GM21390 (cell line): ENCODE measurements around the gene FLT4.

Experiments
- ATAC-seq: cut with Tn5 transposase; IDR thresholded peaks from one replicate; pipeline ENCODE4 v1.9.1; 2021; ENCODE audit not compliant: unreplicated experiment

Gene FLT4

GRCh38 chr5:180594311-180595045 is 54.9 kb downstream of the FLT4 start:
- no peak for ATAC-seq

DNA sequence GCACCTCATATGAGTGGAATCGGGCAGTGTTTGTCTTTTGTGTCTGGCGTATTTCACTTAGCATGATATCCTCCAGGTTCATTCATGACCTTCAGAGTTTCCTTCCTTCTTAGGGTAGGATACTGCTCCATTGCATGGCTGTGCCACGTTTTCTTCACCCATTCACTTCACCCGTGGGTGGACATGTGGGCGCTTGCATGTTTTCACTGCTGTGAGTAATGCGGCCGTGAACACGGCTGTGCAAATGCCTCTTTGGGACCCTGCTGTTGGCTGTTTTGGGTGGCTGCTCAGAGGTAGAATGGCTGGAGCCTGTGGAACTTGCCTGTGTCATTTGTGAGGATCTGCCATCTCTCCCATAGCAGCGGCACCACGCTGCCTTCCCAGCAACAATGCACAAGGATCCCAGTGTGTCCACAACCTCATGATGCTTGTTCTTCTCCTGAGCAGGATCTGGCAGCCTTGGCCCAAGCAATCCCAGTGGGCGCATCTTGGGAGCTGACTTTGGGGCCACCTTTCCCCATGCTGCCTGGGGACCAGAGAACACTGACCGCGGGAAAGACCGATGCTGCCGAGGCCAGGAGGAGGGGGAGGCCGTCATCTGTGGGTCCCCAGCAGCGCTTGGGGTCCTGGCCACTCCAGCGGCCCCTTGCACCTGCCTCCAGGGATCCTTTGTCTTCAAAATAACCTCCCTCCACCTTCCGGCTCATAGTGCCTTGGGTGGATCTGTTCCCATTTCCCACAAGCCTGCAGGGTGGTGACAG is 55.8 kb downstream of the FLT4 start:
- ATAC-seq = no peak

- no peak for ATAC-seq
Measured at GRCh38 chr5:180592176-180592575, 57.2 kb downstream of the FLT4 start.

DNA sequence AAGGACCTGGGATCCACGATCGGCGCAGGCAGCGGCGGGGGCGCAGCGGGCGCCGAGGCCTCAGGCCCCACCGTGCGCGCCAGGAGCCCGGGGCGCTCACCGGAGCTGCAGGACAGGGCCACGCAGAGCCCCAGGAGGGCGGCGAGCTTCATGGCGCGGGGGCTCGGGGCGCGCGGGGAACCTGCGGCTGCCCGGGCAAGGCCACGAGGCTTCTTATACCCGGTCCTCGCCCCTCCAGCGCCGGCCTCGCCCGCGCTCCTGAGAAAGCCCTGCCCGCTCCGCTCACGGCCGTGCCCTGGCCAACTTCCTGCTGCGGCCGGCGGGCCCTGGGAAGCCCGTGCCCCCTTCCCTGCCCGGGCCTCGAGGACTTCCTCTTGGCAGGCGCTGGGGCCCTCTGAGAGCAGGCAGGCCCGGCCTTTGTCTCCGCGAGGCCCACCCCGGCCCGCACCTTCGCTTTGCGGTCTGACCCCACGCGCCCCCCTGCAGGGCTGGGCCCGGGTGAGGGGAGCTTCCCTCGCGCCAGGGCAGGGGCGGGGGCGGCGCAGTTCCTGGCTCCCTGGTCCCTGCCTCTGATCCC is 58.0 kb downstream of the FLT4 start, which contains the start of gene SCGB3A1:
TSS of gene SCGB3A1 (minus strand) at position 189 of the 577 bp plus-strand sequence. CDS start at position 152, 37 bp downstream.
- ATAC-seq = no peak

DNA sequence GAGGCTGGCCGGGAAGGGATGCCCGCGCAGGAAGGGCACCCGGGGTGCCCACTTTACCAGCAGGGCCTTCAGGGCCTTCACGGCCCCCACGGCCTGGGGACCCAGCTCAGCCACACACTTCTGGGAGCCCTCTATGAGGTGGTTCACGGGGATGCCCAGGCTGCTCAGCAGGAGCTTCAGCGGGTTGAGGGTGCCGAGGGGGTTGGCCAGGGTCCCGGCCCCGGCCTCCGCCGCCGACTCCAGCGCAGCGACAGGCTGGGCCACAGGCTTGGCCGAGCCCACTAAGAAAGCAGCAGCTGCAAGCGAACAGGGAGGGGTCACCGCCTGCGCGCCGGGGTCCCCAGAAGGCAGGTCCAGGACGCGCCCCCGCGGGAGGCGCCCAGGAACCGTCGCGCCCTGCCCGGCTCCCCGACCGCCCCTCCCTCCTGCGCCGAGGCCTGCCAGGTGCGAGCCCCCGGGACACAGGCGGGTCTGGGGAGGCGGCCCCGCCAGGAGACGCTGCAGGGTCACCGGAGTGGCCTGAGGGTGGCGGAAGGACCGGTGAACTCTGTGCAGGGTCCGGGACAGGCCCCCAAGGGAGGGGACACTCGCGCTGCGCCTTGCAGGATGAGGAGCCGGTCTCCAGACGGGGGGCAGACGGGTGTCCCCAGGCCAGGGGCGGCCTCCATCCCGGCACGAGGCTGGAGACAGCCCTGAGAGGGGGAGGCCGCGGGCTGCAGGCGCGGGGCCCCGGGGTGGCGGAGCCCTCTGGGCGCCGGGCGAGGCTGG is 58.7 kb downstream of the FLT4 start:
- no peak for ATAC-seq

DNA sequence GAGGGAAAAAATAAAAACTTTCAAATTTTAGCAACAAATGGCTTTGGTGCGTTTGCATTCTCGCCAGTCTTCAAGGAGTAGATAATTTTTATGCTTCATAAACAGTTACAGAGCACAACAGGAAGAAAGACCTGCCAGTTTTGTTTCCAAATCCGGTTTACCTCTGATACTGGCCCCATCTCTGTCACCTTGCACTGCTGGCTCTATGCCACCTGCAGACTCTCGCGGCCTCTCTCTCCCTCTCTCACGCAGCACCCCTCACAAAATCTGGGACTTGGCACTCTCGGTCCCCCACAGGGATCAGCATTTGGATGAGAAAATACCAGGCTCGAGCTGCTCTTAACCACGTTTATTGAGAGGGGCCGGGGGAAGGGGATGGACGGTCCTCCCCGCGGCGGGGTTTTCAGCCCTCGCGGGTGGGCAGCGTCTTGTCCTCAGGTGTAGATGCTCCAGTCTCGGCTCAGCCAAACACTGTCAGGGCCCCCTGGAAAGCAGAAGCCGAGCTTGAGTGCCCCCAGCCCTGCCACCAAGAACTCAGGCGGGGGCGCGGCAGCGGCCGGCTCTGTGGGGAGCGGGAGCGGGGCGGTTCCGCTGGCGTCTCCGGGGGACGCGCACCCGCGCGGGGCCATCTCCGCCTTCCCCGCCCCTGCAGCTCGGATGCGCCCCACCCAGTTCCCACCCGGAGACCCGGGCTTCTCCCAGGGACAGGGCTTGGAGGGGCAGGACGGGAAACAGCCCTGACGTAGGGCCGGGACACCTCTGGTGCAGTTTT is 59.4 kb downstream of the FLT4 start:
- ATAC-seq = no peak

DNA sequence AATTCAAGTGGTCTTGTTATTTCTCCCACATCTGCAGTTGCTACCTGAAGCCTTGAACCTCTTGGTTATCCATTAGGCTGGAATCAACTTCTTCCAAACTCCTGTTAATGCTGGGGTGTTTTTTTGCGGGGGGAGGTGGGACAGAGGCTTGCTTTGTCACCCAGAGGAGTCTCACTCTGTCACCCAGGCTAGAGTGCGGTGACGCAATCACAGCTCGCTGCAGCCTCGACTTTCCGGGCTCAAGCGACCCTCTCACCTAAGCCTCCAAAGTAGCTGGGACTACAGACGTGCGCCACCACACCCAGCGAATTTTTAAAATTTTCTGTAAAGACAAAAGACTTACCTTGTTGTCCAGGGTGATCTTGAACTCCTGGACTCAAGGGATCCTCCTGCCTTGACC is 62.5 kb downstream of the FLT4 start:
- ATAC-seq = no peak

DNA sequence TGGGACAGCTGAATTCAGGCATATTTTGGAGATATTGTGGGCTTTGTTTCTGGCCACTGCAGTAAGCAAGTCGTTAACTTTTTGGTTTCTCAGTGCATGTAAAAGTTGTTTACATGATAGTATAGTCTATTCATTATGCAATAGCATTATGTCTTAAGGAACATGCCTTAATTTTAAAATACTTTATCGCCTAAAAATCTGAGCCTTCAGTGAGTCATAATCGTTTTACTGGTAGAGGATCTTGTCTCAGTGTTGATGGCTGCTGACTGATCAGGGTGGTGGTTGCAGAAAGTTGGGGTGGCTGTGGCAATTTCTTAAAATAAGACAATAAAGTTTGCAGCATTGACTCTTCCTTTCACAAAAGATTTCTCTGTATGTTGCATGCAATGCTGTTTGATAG is 63.2 kb downstream of the FLT4 start:
- no peak for ATAC-seq

- no peak for ATAC-seq
Measured at GRCh38 chr5:180583738-180584137, 65.7 kb downstream of the FLT4 start.

- ATAC-seq = no peak
Measured at GRCh38 chr5:180580681-180581080, 68.7 kb downstream of the FLT4 start.

DNA sequence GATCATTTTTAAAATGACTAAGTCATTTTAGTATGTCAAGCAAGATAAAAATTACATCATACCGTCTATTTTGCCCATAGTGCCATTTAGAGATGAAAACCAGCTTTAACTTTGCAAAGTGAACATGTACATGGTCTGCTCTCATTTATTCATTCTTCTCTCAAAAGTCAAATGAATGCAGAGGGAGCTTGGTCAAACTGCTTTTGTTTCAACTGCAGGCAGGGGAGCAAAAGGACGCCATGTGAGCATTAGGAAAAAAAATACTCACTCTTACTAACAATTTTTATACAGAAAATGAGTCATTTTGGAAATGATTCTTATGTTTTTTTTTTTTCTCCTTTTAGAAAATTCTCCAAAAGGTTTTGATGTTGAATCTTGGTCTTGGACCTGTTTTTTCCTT is 73.8 kb downstream of the FLT4 start:
- ATAC-seq = no peak

GRCh38 chr5:180568914-180569313 is 80.5 kb downstream of the FLT4 start:
- no peak for ATAC-seq

DNA sequence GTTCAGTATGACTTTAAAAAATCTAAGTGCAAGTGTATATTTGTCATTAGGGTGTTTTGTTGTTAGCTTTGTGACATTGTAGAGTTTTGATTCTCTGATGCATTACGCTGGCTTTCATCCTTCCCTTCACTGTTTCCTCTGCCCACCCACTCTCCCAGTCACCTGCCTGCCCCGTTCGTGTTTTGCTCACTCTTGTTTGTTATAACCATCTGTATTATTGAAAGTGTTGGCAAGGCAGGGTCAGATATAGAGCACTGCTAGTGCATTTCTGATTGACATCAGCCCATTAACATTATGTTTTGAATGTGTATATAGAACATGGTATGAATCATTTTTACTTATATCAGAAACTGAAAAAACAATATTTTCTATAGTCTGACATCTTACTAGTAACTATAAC is 85.4 kb downstream of the FLT4 start:
- no peak for ATAC-seq

- ATAC-seq = no peak
Measured at GRCh38 chr5:180558232-180558631, 91.2 kb downstream of the FLT4 start.

- no peak for ATAC-seq
Measured at GRCh38 chr5:180557217-180557809, 92.1 kb downstream of the FLT4 start.

- no peak for ATAC-seq
Measured at GRCh38 chr5:180555168-180555921, 94.1 kb downstream of the FLT4 start.

GRCh38 chr5:180553530-180553929 is 95.9 kb downstream of the FLT4 start:
- no peak for ATAC-seq
